Thyroid gland (tissue), 4 donors: Measurements from ENCODE around the gene GABRR2.

Source experiments
- POLR2A ChIP-seq, 2 donors: fragments of 450-650 bp; IDR thresholded peaks; one replicate each; pipeline ENCODE4 v1.6.1; 2017; ENCODE audit warnings: antibody characterized with exemption in 2 of 2, mild to moderate bottlenecking in 2 of 2, moderate library complexity in 1 of 2
- TF ChIP-seq, protein P1 (sequence below), 6 experiments: fragments of 200-600 bp in 3 of 6; fragments of 450-650 bp in 3 of 6; sonication (generic) in 3 of 6; IDR thresholded peaks; one replicate each; pipeline ENCODE4 v1.5.1; 2016 to 2019; ENCODE audit warnings: antibody characterized with exemption in 6 of 6, mild to moderate bottlenecking in 2 of 6, inconsistent platforms in 1 of 6, moderate library complexity in 1 of 6

DNA sequence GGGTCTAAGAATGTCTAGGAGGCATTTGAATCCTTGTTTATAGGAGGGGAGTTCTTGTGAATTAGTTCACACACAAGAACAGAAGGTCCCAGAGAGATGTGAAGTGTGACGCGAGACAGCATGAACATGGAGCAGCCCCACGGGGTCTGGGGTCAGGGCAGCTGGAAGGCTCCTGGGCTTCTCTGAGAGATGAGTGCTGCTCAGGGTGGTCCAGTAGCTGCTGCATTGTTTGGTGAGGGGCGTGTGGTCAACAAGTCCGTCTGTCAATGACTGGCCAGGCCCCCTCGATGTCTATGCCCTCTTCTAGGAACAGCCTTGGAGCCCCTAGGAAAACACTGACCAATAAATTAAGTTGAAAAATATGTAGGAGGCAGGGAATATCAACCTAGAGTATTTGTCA is 57.8 kb downstream of the GABRR2 start:
- TF ChIP-seq, protein P1, sequence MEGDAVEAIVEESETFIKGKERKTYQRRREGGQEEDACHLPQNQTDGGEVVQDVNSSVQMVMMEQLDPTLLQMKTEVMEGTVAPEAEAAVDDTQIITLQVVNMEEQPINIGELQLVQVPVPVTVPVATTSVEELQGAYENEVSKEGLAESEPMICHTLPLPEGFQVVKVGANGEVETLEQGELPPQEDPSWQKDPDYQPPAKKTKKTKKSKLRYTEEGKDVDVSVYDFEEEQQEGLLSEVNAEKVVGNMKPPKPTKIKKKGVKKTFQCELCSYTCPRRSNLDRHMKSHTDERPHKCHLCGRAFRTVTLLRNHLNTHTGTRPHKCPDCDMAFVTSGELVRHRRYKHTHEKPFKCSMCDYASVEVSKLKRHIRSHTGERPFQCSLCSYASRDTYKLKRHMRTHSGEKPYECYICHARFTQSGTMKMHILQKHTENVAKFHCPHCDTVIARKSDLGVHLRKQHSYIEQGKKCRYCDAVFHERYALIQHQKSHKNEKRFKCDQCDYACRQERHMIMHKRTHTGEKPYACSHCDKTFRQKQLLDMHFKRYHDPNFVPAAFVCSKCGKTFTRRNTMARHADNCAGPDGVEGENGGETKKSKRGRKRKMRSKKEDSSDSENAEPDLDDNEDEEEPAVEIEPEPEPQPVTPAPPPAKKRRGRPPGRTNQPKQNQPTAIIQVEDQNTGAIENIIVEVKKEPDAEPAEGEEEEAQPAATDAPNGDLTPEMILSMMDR (IDR thresholded peaks at IDR 0.05), result no peak
- no peak for TF ChIP-seq POLR2A (IDR thresholded peaks at IDR 0.05)
